OCI-LY3 (cell line): ENCODE results near the gene EPN3.

Source experiments
- H2AFZ ChIP-seq: fragments of 200-600, 300-600 bp; shearing (Covaris generic); 2 replicates; pipeline ENCODE4 v1.6.0; 2014; ENCODE audit warnings: antibody characterized with exemption, low read depth, low read length
- H3K27ac ChIP-seq: fragments of 200-600, 300-600 bp; sonication (generic); 2 replicates; pipeline ENCODE4 v1.5.1; 2014; ENCODE audit warnings: mild to moderate bottlenecking, low read length, moderate library complexity, mixed read lengths
- H3K27me3 ChIP-seq: fragments of 200-600, 300-600 bp; sonication (generic); 2 replicates; pipeline ENCODE4 v1.6.1; 2014; ENCODE audit warnings: low read depth, low read length, mixed read lengths
- H3K36me3 ChIP-seq: fragments of 200-600, 300-600 bp; sonication (generic); replicated peaks from 2 replicates; pipeline ENCODE3; 2014; ENCODE audit warnings: low read depth, low read length, mixed read lengths
- H3K4me1 ChIP-seq: fragments of 300-600, 200-600 bp; sonication (generic); 2 replicates; pipeline ENCODE4 v1.6.1; 2014; ENCODE audit warnings: low read length, mixed read lengths
- H3K4me2 ChIP-seq: fragments of 200-600, 300-600 bp; sonication (generic); 2 replicates; pipeline ENCODE4 v1.6.1; 2014; ENCODE audit warnings: low read length, mixed read lengths
- H3K4me3 ChIP-seq: fragments of 300-600, 200-600 bp; sonication (generic); 2 replicates; pipeline ENCODE4 v1.5.1; 2014; ENCODE audit warnings: antibody characterized with exemption, mild to moderate bottlenecking, low read length, moderate library complexity
- H3K79me2 ChIP-seq: fragments of 300-600, 200-600 bp; shearing (Covaris generic); 2 replicates; pipeline ENCODE4 v1.6.1; 2014; ENCODE audit warnings: mild to moderate bottlenecking, low read length, mixed read lengths
- H3K9ac ChIP-seq: fragments of 300-600, 200-600 bp; shearing (Covaris generic); 2 replicates; pipeline ENCODE4 v1.6.0; 2014; ENCODE audit warnings: mild to moderate bottlenecking, low read length, moderate library complexity
- H3K9me3 ChIP-seq: fragments of 200-600, 300-600 bp; shearing (Covaris generic); 2 replicates; pipeline ENCODE4 v1.6.1; 2014; ENCODE audit warnings: low read length, mixed read lengths; ENCODE audit not compliant: insufficient read depth
- H4K20me1 ChIP-seq: fragments of 200-600, 300-600 bp; sonication (generic); 2 replicates; pipeline ENCODE4 v1.6.1; 2016; ENCODE audit warnings: low read length, mixed read lengths; ENCODE audit not compliant: insufficient read depth
- EZH2phosphoT487 ChIP-seq: fragments of 200-600 bp; shearing (Covaris generic); IDR thresholded peaks from 2 replicates; pipeline ENCODE4 v1.6.1; 2018; ENCODE audit warnings: antibody characterized with exemption, mixed run types, low read depth
- TF ChIP-seq, protein P1 (sequence below): fragments of 200-600, 300-600 bp; sonication (generic); IDR thresholded peaks from 2 replicates; pipeline ENCODE4 v1.5.1; 2014; ENCODE audit warnings: antibody characterized with exemption, low read length, low read depth

The EPN3 gene

DNA sequence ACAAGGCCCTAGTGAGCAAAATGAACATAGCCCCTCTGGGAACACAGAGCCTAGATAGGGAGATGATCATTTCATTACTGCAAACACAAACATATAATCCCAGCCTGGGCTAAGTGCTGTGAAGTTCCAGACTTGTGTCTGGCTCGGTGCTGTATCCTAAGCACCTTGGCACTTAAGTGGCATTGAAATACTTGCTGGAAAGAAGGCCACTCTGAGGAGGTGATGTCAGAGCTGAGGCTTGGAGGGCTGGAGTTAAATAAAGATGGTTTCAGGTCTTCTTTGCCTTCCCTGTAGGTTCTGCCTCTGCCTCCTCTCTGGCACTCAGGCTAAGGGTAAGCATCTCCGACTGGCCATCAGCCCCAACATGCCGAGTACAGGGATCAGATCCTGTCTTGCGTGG lies 25.6 kb downstream of the EPN3 start:
- Histone ChIP-seq H3K79me2 (no peaks in the 10 kb centered on the region), H4K20me1 (no peaks in the 10 kb centered on the region), H3K4me2 (no peak overlapping the region), H3K4me1 (peaks cover 4% of the 10 kb centered on the region; the same call in 1 of the 2 replicates), H3K27ac (no peak overlapping the region), H3K9ac (no peak overlapping the region), H3K36me3 (no peaks in the 10 kb centered on the region), H3K27me3 (peaks cover 11% of the 10 kb centered on the region), H3K4me3 (no peak overlapping the region), H2AFZ (no peak overlapping the region), H3K9me3 (no peaks in the 10 kb centered on the region)
- TF ChIP-seq, protein P1, sequence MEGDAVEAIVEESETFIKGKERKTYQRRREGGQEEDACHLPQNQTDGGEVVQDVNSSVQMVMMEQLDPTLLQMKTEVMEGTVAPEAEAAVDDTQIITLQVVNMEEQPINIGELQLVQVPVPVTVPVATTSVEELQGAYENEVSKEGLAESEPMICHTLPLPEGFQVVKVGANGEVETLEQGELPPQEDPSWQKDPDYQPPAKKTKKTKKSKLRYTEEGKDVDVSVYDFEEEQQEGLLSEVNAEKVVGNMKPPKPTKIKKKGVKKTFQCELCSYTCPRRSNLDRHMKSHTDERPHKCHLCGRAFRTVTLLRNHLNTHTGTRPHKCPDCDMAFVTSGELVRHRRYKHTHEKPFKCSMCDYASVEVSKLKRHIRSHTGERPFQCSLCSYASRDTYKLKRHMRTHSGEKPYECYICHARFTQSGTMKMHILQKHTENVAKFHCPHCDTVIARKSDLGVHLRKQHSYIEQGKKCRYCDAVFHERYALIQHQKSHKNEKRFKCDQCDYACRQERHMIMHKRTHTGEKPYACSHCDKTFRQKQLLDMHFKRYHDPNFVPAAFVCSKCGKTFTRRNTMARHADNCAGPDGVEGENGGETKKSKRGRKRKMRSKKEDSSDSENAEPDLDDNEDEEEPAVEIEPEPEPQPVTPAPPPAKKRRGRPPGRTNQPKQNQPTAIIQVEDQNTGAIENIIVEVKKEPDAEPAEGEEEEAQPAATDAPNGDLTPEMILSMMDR: no peak
- TF ChIP-seq EZH2phosphoT487: no peak

GRCh38 chr17:50558581-50558940 lies 26.0 kb downstream of the EPN3 start:
- Histone ChIP-seq H2AFZ (no peak overlapping the region), H3K4me3 (no peak overlapping the region), H4K20me1 (no peaks in the 10 kb centered on the region), H3K79me2 (no peaks in the 10 kb centered on the region), H3K27ac (no peak overlapping the region), H3K4me1 (peaks cover 4% of the 10 kb centered on the region; the same call in 1 of the 2 replicates), H3K4me2 (no peak overlapping the region), H3K36me3 (no peaks in the 10 kb centered on the region), H3K9me3 (no peaks in the 10 kb centered on the region), H3K9ac (no peak overlapping the region), H3K27me3 (peaks cover 15% of the 10 kb centered on the region)
- TF ChIP-seq EZH2phosphoT487: no peak
- TF ChIP-seq, protein P1: no peak

- Histone ChIP-seq H3K9me3 (no peaks in the 10 kb centered on the region), H3K36me3 (no peaks in the 10 kb centered on the region), H3K4me1 (peaks cover 4% of the 10 kb centered on the region; the same call in 1 of the 2 replicates), H3K79me2 (no peaks in the 10 kb centered on the region), H3K9ac (no peak overlapping the region), H3K27me3 (peaks cover 18% of the 10 kb centered on the region), H3K4me2 (no peak overlapping the region), H2AFZ (no peak overlapping the region), H3K27ac (no peak overlapping the region), H3K4me3 (no peak overlapping the region), H4K20me1 (no peaks in the 10 kb centered on the region)
- no peak for TF ChIP-seq EZH2phosphoT487
These were observed 26.5 kb downstream of the EPN3 start for GRCh38 chr17:50558941-50559614.

GRCh38 chr17:50559674-50560184 lies 27.2 kb downstream of the EPN3 start:
- Histone ChIP-seq H3K27ac (no peak overlapping the region), H3K4me3 (peak overlapping the region; percentile 75), H3K9me3 (no peaks in the 10 kb centered on the region), H3K36me3 (no peaks in the 10 kb centered on the region), H3K4me2 (peak overlapping the region; percentile 91), H3K4me1 (peaks cover 4% of the 10 kb centered on the region; the same call in 1 of the 2 replicates), H3K79me2 (no peaks in the 10 kb centered on the region), H2AFZ (no peak overlapping the region), H4K20me1 (no peaks in the 10 kb centered on the region), H3K27me3 (peaks cover 22% of the 10 kb centered on the region), H3K9ac (no peak overlapping the region)
- TF ChIP-seq, protein P1: no peak
- TF ChIP-seq EZH2phosphoT487: no peak
